NCI-H128 (cell line): Measurements from ENCODE around the gene SPC24.

ENCODE experiments used
- DNase-seq: peaks from one replicate; lab custom pipeline; 2025; ENCODE audit not compliant: unreplicated experiment; lab: John Stamatoyannopoulos, UW

Gene SPC24

DNA sequence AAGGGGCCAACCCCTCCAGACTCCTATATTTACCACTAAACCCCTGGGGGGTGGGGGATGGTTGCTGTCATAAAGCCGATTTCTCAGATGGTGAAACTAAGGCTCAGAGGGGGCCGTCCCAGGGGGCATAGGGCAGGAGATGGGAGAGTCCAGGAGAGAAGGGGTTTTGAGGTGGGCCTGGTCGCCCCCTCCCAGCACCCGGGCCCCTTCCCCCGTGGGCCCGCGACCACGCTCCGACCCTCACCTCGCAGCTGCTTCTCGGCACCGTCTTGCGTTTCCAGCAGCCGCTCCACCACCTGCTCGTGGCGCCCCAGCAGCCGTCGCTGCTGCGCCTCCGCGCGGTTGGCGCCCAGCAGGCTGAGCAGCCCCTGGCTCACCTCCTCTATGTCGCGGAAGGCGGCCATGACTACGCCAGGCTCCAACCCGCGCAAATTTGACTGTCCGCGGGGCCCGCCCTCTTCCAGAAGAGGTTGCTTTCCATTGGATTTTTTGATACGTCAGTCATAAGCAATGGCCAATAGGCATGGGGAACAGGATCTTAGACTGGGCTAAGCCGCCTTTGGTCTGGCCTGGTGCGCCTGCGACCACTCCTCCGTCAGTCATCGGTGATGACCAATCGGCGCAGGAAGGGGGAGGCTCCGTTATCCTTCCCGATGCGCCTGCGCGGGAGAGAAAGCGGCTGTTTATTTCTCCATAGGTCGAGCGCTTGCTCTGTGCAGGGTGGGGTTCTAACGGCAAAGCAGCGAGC is at the start of gene SPC24:
Gene SPC24 (minus strand): TSS at position 410 of the 748 bp plus-strand sequence. CDS start 6 bp downstream, at position 404.
- DNase-seq, result peak; percentile 98

- no peak for DNase-seq
Observed at GRCh38 chr19:11204943-11205349, 49.4 kb upstream of the SPC24 start.

DNA sequence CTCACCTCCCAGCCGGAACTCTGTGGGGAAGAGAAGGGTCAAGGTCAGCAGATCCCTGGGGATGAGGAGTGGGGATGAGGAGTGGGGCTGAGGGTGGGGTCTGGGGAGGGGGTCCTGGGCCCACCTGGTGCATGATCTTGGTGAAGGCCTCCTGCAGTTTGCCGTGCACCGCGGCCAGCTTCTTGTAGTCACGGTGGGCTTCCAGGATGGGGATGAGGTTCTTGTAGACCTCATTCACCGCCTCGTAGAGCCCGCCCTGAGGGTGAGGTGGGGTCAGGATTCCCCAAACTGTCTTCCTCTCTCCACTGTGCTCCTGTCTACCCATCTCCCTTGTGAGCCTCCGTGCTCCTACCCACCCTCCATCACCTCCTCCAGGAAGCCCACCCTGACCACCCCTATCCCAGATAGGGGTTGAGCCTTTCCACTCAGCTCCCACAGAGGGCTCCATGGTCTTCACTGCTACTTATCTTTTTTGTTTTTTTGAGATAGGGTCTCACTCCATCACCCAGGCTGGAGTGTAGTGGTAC is 48.6 kb upstream of the SPC24 start:
- DNase-seq, result no peak

GRCh38 chr19:11203194-11204075 is 47.9 kb upstream of the SPC24 start:
- no peak for DNase-seq

DNA sequence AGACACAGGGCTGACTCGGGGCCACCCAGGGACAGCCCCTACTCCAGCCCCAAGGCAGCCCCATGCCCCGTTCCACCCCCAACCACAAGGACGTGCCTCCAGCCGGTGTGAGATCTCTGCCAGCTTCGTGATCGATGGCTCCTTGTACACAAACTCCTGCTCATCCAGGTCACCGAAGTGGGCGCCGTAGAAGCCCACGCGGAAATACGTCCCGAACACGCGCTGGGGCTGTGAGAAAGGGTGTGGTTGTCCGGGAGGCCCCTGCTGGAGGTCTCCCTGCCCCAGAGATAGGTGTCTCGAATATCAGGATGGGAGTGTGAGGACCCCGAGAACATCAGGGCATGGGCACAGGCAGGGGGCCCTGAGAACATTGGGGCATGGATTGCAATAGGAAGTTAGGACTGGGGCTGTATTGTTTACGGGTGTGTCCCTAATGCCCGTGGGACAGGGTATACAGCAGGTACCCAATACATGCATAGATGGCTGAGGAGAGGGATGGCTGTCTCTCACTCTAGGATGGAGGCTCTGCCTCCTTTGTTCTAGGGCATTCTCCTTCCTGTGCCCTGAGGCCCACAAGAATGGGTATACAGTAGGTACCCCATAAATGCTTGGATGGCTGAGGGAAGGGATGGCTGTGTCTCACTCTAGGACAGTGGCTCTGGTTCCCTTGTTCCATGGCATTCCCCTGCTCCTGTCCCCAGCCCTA is 47.1 kb upstream of the SPC24 start:
- no peak for DNase-seq

GRCh38 chr19:11201791-11202190 is 46.2 kb upstream of the SPC24 start:
- no peak for DNase-seq

- no peak for DNase-seq
Observed at GRCh38 chr19:11200931-11201330, 45.3 kb upstream of the SPC24 start.

DNA sequence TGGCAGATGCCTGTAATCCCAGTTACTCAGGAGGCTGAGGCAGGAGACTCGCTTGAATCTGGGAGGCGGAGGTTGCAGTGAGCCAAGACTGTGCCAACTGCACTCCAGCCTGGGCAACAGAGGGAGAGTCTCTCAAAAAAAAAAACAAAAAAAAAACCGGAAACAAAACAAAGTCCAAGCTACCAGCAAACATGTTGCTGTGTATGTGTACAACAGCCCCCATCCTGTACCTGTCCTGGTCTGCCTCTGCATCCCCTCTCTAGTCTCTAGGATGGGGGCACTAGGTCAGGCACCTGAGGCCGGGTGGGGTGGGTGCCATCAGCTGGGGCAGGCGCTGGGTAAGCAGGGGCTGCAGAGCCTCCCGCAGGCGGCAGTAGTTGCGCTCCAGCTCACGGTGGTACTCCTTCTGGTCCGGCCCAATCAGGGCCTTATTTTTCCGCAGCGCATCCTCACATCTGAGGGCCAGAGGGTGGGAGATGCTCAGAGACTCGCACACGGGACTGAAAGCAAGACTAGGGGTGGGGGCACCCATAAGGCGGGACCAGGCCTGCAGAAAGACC is 44.5 kb upstream of the SPC24 start:
- DNase-seq, result no peak

DNA sequence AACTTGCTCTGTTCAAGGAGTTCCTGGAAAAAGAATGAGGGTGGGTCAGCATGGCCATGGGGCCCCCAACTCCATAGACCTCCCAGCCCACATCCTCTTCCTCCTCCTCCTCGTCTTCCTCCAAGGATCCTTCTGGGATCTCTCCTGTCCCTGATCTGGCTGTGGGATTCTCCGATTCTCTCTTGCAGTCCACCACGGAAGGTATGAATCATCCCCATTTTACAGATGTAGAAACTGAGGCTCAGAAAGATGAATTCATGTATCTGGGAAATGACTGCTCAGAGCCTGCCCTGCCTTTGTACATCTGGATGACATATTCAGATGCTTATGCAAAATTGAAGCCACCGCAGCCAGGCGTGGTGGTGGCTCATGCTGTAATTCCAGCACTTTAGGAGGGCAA is 43.9 kb upstream of the SPC24 start:
- DNase-seq, result no peak

DNA sequence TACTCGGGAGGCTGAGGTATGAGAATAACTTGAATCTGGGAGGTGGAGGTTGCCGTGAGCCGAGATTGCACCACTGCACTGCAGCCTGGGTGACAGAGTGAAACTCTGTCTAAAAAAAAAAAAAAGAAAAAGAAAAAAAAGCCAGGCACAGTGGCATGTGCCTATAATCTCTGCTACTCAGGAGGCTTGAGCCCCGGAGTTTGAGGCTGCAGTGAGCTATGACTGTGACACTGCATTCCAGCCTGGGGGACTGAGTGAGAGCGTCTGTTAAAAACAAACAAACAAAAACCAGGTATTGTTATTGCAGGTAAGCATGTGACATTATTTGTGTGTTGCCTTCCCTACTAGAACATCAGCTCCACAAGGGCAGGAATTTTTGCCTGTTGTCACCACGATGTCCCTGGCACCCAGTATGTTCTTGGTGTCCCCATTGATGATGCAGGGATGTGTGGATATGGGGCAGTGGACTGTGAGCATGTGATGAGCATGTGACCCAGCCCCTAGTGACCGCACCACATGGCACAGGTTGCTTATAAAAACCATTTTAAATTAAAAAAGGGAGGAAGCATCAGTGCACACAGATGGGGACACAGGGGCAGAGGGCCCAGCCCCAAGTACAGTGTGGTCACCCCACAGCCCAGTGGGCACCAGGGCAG is 43.3 kb upstream of the SPC24 start:
- no peak for DNase-seq

DNA sequence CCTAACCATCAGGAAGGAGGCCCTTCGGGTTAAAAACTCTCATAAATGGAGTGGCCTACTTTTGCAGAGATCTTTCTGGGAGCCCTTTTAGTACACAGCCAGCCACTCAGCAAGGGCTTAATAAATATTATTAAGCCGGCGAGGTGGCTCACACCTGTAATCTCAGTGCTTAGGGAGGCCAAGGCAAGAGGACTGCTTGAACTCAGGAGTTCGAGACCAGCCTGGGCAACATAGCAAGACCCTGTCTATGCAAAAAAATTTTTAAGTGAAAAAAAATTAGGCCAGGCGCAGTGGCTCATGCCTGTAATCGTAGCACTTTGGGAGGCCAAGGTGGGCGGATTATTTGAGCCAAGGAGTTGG is 42.6 kb upstream of the SPC24 start:
- DNase-seq, result no peak

- DNase-seq, result peak; percentile 63
Observed at GRCh38 chr19:11197291-11198174, 42.0 kb upstream of the SPC24 start, which contains the start of gene KANK2. Gene KANK2, minus strand, starts transcription at chr19:11197545. Its CDS starts 3,034 bp downstream, at chr19:11194511.

DNA sequence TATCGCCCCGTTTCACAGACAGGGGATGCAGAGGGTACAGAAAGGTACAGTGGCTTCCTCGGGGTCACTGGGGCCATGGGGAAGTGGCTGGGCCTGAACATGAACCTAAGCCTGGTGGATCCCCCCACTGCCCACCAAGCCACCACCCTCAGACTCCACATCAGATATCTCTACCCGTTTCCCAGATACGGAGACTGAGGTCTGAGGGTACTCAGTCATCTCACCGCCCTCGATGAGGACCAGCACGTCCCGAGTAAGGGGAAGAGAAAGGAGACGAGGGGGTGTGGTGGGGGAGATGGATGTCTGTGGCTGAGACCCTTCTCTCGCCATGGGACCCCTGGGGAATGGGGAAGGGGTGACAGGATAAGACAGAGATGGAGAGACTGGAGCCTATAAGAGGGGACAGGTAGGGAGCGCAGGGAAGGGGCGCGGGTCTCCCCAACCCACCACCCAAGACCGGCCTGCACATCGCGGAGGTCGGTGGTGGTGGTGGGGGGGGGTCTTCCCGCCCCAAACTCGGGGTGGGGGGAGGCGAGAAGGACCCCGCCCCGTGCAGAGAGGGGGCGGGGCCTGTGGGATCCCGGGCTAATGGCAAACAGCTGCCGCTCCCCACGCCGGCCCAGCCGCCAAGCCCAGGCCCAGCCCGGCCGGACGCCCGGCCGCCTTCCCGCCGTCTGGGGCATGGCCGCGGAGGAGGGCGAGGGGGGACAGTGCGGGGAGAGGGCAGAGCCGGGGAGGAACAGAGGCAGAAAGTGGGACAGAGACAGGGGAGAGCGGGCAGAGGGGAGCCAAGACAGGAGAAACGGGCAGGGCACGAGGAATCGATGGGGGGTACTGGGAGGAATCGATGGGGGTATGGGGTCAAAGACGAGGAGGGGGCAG is 41.1 kb upstream of the SPC24 start:
- DNase-seq, result no peak

- no peak for DNase-seq
Observed at GRCh38 chr19:11195681-11196080, 40.1 kb upstream of the SPC24 start.

- no peak for DNase-seq
Observed at GRCh38 chr19:11194656-11195558, 39.3 kb upstream of the SPC24 start.

DNA sequence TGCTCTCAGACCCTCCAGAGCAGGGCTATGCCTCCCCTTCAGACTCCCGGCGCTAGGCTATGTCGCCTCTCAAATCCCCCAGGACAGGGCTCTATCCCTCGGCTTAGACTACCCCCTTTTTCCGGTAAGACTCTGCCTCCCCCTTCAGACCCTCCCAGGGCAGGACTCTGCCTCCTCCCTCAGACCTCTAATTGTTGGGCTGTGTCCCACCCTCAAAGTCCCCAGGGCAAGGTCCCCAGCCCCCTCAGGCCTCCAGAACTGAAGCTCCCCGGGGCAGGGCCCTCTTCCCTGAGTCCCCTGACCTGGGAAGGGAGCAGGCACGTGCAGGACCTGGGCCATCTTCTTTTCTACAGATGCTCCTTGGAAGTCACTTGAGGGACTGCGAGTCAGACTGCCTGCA is 38.6 kb upstream of the SPC24 start:
- no peak for DNase-seq
